GM21381 (cell line): Measurements from ENCODE around the gene C1orf115.
"Not testable (repeated sequence)": the region's sequence is repeated elsewhere in the genome, so short reads cannot be mapped to it uniquely, and the experiment has no call there.

Source experiments
- ATAC-seq: cut with Tn5 transposase; IDR thresholded peaks from one replicate; pipeline ENCODE4 v1.9.1; 2021; ENCODE audit warnings: mild to moderate bottlenecking, moderate library complexity; ENCODE audit not compliant: unreplicated experiment

Gene C1orf115

GRCh38 chr1:220692436-220693228 is 2.5 kb downstream of the C1orf115 start:
- ATAC-seq = no peak

DNA sequence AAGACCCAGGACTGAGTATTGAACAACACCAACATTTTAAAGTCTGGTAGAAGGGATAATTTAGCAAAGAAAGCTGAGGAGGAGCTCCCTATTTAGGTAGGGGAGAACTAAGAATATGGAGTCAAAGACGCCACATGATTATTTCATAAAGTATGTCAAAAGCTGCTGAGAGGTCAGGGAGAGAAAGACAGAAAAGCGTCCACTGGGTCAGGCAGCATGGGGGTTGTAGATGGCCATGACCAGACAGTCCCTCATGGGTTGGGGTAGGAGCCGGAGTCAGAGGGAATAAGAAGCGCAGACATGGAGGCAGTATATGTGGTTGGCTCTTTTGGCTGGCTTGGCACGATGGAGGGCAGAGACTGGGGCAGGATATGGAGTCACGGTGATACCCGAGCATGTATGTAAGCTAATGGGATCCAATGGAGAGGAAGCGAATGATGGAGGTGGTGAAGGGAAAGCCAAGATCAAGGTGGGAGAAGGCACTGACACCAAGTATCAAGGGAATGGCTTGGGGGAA is 4.8 kb downstream of the C1orf115 start:
- ATAC-seq = no peak

- no peak for ATAC-seq
These were observed 5.3 kb downstream of the C1orf115 start for GRCh38 chr1:220695426-220695825.

DNA sequence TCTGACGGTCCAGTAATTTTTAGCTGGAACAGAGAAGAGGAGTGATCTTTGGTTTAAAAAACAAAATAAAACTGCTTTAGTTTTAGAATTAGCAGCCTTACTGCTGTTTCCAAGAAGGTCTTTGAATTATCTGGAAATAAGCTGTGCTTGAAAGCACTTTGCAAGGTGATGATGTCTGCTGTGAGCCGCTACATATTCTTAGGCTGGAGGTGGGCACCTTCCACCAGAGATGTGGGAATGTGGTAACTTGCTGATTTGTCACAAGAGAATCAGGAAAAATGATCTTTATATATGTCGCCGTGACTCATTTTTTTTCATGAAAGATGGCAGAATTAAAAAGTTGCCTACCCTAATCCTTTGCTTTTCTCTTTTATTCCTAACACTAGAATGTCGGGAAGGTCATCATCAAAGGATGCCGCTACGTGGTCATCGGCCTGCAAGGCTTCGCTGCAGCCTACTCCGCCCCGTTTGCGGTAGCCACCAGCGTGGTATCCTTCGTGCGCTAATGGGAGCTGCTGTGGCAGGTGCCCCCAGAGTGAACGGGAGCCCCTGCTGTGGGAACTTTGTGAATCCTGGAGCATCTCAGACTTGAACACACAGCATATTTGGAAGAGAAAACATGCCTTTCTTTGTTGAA is 6.2 kb downstream of the C1orf115 start:
- no peak for ATAC-seq

GRCh38 chr1:220696863-220697231 is 6.7 kb downstream of the C1orf115 start:
- no peak for ATAC-seq

- no peak for ATAC-seq
These were observed 7.2 kb downstream of the C1orf115 start for GRCh38 chr1:220697326-220697725.

DNA sequence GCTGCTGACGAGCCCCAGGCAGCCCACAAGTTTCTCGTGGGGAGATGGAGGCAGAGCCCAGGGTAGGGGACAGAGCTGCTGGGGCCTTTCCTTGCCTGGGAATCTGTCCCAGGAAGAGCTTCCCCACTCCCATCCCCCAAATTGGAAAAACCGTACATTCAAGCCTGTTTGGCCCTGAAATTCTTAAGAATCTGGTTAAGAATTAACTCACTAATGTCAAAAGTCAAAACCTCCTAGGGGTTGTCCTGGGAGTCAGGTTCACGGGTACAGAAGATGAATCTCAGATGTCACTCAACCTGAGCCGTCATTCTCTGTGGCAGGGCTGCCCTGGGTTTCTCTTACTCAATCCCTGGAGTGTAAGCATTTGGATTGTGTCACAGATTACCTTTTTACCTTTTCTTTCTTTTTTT is 8.4 kb downstream of the C1orf115 start:
- no peak for ATAC-seq

GRCh38 chr1:220699044-220699443 is 8.9 kb downstream of the C1orf115 start:
- ATAC-seq = no peak

GRCh38 chr1:220700556-220701179 is 10.5 kb downstream of the C1orf115 start:
- no peak for ATAC-seq

DNA sequence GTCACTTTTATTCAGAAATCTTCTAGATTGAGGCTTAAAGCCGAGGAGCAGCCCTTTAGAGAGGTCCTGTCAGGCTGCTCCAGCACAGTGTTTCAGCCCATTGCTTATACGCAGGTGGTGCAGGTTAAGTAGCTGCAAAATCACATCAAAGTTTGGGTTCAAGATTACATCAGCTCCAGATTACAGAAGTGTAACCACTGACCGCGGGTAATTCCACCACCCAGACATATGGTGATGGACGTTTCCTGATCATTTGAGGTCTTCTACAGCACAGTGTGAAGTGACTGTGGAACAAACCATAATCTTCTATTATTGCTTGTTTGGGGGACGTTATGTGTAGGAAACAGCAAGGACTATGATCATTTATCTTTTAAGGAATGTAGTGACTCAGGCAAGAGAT is 11.8 kb downstream of the C1orf115 start:
- ATAC-seq = no peak

- ATAC-seq = no peak
These were observed 12.6 kb downstream of the C1orf115 start for GRCh38 chr1:220702733-220703270.

DNA sequence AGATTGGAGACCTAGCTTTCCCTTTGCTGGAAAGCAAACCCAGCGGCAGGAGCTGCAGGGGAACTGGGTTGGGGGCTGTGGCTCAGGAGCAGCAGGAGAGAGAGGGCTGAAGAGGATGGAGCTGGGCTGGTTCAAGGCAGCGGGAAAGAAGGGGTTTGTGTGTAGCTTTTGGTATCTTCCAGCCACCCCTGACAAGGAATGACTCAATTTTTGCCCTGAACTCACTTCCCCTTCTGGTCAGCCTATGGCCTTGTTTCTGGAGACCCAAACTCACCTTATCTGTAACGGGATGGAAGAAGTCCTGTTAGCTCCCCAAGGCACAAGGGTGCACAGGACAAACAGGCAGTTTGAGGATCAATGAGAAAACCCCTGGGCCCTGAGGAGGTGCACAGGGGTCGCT is 13.1 kb downstream of the C1orf115 start:
- no peak for ATAC-seq

GRCh38 chr1:220705782-220706181 is 15.6 kb downstream of the C1orf115 start:
- no peak for ATAC-seq

- ATAC-seq = no peak
These were observed 16.3 kb downstream of the C1orf115 start for GRCh38 chr1:220706480-220706879.

DNA sequence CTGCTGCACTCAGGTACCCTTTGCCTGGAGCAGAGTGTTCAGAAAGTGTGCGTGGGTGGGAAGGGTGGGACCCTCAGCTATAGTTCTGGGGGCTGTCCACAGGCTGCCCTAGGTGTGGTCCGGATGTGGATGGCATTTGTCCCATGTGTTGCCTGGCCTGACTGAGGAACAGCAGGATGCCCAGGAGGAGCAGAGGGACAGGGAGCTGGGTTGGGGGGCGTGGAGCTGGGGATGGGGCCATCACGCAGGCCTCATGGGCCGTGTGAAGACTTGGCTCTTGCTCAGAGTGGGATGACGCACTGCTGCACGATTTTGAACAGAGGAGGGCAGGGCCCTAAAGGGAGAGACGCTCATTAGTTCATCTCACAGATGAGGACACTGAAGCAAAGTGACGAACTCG is 17.0 kb downstream of the C1orf115 start:
- no peak for ATAC-seq

- no peak for ATAC-seq
These were observed 18.1 kb downstream of the C1orf115 start for GRCh38 chr1:220708244-220708643.

DNA sequence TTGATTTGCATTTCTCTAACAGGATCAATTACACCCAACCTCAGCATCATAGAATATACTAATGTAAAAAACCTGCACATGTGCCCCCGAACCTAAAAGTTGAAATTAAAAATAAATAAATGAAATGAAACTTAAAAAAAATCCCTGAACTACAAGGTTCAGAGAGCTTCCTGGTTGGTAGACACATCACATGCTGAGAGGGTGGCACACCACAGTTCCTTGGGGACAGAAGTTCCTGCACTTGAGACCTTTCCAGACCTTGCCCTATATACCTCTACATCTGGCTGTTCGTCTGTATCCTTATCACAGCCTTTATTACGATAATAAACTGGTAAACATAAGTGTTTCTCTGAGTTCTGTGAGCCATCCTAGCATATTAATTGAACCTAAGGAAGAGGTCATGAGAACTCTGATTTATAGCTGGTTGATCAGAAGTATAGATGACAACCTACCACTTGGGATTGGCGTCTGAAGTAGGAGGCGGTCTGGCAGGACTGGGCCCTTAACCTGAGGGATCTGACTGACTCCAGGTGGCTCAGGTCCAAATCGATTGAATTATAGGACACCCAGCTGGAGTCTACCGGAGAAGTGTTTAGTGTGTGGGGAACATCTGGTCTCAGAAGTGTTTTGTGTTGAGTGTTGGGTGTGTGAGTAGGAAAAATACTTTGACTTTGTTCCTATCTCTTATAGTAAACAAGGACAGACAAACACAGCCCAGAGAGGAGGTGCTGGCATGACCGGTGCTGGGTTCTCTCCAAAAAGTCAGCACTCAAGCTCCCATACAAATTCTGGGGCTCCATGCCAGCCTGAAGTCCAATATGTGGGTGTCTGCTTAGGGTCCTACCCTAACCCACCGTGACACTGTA is 19.0 kb downstream of the C1orf115 start:
- ATAC-seq = no peak

- ATAC-seq = no peak
These were observed 20.2 kb downstream of the C1orf115 start for GRCh38 chr1:220710333-220710732.

DNA sequence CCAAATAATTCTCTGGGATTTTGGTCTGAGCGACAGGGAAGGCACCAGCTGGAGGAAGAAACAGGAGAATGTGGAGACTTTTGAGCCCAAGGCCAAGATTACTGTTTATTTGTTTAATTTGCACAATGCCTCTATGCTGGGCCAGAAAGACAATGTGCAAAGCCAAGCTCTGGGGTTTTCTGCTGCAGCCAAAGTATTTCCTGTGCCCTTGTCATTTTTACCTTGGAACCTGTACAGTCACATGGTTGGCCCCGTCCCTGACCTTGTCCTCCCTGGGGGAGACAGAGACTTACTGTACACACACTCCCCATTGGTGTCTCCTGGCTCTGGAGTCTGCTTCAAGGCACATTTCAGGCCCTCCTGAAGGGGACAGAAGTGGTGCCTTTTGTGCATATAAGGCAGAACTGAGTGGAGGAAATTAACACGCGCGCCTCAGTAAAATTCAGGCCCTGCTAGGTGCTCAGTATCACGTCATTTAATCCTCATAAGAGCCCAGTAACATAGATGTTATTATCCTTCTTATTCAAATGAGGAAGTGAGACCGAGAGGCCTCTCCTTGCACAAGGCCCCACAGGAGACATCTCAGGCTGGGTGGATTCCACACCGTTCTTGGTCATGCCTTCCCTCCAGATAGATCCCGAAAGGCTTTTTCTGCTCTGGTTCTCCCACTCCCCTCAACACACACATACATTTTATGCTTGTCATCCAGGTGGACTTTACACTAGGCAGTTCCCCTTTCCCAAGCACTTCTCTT is 21.1 kb downstream of the C1orf115 start:
- no peak for ATAC-seq

DNA sequence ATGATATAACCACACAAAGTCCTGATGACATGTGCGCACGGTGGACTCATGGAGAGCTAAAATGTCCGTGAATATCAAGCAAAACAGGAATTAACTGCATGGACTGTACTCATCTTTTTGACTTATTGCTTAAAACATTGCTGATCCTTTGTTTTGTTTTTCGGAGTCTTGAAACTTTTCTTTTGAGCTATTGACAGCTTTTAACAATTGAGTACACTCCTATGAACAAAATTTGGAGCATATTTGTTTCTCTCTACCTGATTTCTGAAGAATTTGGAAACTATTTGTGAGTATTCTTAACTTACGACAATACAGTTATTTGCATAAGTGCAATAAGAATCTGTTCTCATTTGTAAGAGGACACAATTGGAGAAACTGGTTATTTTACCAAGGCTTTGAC is 25.8 kb downstream of the C1orf115 start:
- ATAC-seq = not testable (repeated sequence)
